HCT116 (cell line): ENCODE data around the gene TNP1.

ENCODE experiments used
- CBX3 ChIP-seq: IDR thresholded peaks from 2 replicates; pipeline ENCODE4 v1.6.1; 2012; ENCODE audit warnings: low read depth
- CTCF ChIP-seq, 3 experiments: fragments of 200-600 bp in 1 of 3; sonication (generic) in 1 of 3; IDR thresholded peaks in 2 of 3; conservative IDR thresholded peaks in 1 of 3; 2 replicates each; pipeline ENCODE4 v1.5.1; 2012 to 2017; ENCODE audit warnings: low read depth in 2 of 3, low read length in 2 of 3, antibody characterized with exemption in 1 of 3, borderline replicate concordance in 1 of 3, control low read depth in 1 of 3, mild to moderate bottlenecking in 1 of 3, mixed read lengths in 1 of 3, mixed run types in 1 of 3, moderate library complexity in 1 of 3; ENCODE audit not compliant: insufficient read depth in 1 of 3
- EGR1 ChIP-seq: IDR thresholded peaks from 2 replicates; pipeline ENCODE4 v1.6.1; 2012; ENCODE audit warnings: low read depth
- ELF1 ChIP-seq: IDR thresholded peaks from 2 replicates; pipeline ENCODE4 v1.6.1; 2012; ENCODE audit warnings: low read depth, borderline replicate concordance
- EZH2 ChIP-seq: fragments of 200-600 bp; sonication (generic); IDR thresholded peaks from 2 replicates; pipeline ENCODE4 v1.6.1; 2017; ENCODE audit warnings: antibody characterized with exemption, mixed run types
- MAX ChIP-seq: IDR thresholded peaks from 2 replicates; pipeline ENCODE4 v1.6.1; 2012
- POLR2A ChIP-seq: IDR thresholded peaks from 2 replicates; pipeline ENCODE4 v1.7.0; 2011; ENCODE audit warnings: borderline replicate concordance; ENCODE audit not compliant: insufficient read depth, insufficient read length; ENCODE audit errors: extremely low read depth
- POLR2AphosphoS5 ChIP-seq: IDR thresholded peaks from 2 replicates; pipeline ENCODE4 v1.6.1; 2011; ENCODE audit warnings: mild to moderate bottlenecking, low read depth, low read length, moderate library complexity
- RAD21 ChIP-seq: IDR thresholded peaks from 2 replicates; pipeline ENCODE4 v1.6.1; 2012; ENCODE audit warnings: low read depth, mild to moderate bottlenecking
- SP1 ChIP-seq: IDR thresholded peaks from 2 replicates; pipeline ENCODE4 v1.6.1; 2012; ENCODE audit warnings: low read depth
- YY1 ChIP-seq: IDR thresholded peaks from 2 replicates; pipeline ENCODE4 v1.6.1; 2011; ENCODE audit warnings: low read length, low read depth, moderate library complexity, mild to moderate bottlenecking; ENCODE audit not compliant: insufficient replicate concordance; ENCODE audit errors: extremely low read depth
- TF ChIP-seq, protein P1 (sequence below): IDR thresholded peaks from 2 replicates; pipeline ENCODE4 v1.6.1; 2011; ENCODE audit warnings: mild to moderate bottlenecking, low read length, moderate library complexity; ENCODE audit not compliant: insufficient replicate concordance; ENCODE audit errors: extremely low read depth
- TF ChIP-seq, protein P2 (sequence below): IDR thresholded peaks from 2 replicates; pipeline ENCODE4 v1.6.1; 2012; ENCODE audit warnings: low read depth

- TF ChIP-seq RAD21 = no peak
- TF ChIP-seq CTCF (IDR thresholded peaks at IDR 0.05 in 2 of 3, conservative IDR thresholded peaks at IDR 0.05 in 1 of 3; ENCODE audit: borderline replicate concordance in 1 of 3, insufficient read depth in 1 of 3, low read depth in 2 of 3, low read length in 2 of 3) = no peak
- no peak for TF ChIP-seq POLR2A
- TF ChIP-seq POLR2AphosphoS5 = no peak
- TF ChIP-seq, protein P1, sequence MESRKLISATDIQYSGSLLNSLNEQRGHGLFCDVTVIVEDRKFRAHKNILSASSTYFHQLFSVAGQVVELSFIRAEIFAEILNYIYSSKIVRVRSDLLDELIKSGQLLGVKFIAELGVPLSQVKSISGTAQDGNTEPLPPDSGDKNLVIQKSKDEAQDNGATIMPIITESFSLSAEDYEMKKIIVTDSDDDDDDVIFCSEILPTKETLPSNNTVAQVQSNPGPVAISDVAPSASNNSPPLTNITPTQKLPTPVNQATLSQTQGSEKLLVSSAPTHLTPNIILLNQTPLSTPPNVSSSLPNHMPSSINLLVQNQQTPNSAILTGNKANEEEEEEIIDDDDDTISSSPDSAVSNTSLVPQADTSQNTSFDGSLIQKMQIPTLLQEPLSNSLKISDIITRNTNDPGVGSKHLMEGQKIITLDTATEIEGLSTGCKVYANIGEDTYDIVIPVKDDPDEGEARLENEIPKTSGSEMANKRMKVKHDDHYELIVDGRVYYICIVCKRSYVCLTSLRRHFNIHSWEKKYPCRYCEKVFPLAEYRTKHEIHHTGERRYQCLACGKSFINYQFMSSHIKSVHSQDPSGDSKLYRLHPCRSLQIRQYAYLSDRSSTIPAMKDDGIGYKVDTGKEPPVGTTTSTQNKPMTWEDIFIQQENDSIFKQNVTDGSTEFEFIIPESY = no peak
- TF ChIP-seq EZH2 = no peak
- TF ChIP-seq ELF1 = no peak
- no peak for TF ChIP-seq YY1
- no peak for TF ChIP-seq MAX
- no peak for TF ChIP-seq CBX3
- TF ChIP-seq, protein P2, sequence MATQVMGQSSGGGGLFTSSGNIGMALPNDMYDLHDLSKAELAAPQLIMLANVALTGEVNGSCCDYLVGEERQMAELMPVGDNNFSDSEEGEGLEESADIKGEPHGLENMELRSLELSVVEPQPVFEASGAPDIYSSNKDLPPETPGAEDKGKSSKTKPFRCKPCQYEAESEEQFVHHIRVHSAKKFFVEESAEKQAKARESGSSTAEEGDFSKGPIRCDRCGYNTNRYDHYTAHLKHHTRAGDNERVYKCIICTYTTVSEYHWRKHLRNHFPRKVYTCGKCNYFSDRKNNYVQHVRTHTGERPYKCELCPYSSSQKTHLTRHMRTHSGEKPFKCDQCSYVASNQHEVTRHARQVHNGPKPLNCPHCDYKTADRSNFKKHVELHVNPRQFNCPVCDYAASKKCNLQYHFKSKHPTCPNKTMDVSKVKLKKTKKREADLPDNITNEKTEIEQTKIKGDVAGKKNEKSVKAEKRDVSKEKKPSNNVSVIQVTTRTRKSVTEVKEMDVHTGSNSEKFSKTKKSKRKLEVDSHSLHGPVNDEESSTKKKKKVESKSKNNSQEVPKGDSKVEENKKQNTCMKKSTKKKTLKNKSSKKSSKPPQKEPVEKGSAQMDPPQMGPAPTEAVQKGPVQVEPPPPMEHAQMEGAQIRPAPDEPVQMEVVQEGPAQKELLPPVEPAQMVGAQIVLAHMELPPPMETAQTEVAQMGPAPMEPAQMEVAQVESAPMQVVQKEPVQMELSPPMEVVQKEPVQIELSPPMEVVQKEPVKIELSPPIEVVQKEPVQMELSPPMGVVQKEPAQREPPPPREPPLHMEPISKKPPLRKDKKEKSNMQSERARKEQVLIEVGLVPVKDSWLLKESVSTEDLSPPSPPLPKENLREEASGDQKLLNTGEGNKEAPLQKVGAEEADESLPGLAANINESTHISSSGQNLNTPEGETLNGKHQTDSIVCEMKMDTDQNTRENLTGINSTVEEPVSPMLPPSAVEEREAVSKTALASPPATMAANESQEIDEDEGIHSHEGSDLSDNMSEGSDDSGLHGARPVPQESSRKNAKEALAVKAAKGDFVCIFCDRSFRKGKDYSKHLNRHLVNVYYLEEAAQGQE = no peak
- no peak for TF ChIP-seq SP1
- TF ChIP-seq EGR1 = no peak
Measured at GRCh38 chr2:216858312-216858711, 1.6 kb downstream of the TNP1 start.
